Loucy (cell line): ENCODE data around the gene KRTCAP2.

ENCODE experiments used
- EZH2phosphoT487 ChIP-seq: fragments of 200-600 bp; IDR thresholded peaks from 2 replicates; pipeline ENCODE4 v1.6.1; 2018; ENCODE audit warnings: antibody characterized with exemption, mild to moderate bottlenecking, moderate library complexity, borderline replicate concordance
- TF ChIP-seq, protein P1 (sequence below): fragments of 200-600 bp; sonication (generic); conservative IDR thresholded peaks from 2 replicates; pipeline ENCODE4 v1.5.1; 2014; ENCODE audit warnings: mild to moderate bottlenecking, antibody characterized with exemption, low read length

- TF ChIP-seq, protein P1, sequence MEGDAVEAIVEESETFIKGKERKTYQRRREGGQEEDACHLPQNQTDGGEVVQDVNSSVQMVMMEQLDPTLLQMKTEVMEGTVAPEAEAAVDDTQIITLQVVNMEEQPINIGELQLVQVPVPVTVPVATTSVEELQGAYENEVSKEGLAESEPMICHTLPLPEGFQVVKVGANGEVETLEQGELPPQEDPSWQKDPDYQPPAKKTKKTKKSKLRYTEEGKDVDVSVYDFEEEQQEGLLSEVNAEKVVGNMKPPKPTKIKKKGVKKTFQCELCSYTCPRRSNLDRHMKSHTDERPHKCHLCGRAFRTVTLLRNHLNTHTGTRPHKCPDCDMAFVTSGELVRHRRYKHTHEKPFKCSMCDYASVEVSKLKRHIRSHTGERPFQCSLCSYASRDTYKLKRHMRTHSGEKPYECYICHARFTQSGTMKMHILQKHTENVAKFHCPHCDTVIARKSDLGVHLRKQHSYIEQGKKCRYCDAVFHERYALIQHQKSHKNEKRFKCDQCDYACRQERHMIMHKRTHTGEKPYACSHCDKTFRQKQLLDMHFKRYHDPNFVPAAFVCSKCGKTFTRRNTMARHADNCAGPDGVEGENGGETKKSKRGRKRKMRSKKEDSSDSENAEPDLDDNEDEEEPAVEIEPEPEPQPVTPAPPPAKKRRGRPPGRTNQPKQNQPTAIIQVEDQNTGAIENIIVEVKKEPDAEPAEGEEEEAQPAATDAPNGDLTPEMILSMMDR: peak; percentile 94
- TF ChIP-seq EZH2phosphoT487: no peak
Observed at GRCh38 chr1:155193275-155193990, 20.3 kb upstream of the KRTCAP2 start.
